AG04449 (cell line): ENCODE data around the gene GPC3.

ENCODE experiments used
- CTCF ChIA-PET: fragments of 350-600 bp; formaldehyde crosslinking; extraction: SDS; loops from one replicate; lab custom pipeline; 2021; ENCODE audit warnings: antibody characterized with exemption; lab: Yijun Ruan, JAX
- POLR2A ChIA-PET: fragments of 400-600, 350-600 bp; formaldehyde crosslinking; extraction: SDS; loops from one replicate; lab custom pipeline; 2020; ENCODE audit warnings: antibody characterized with exemption, inconsistent platforms; lab: Yijun Ruan, JAX
- DNase-seq: peaks from one replicate; pipeline ENCODE4 v3.0.0-alpha.2; 2010; ENCODE audit warnings: low read depth, low spot score
- H3K4me3 ChIP-seq: 2 replicates; pipeline ENCODE4 v1.5.1; 2011; ENCODE audit warnings: low read depth, mild to moderate bottlenecking, control low read depth, low read length
- TF ChIP-seq, protein P1 (sequence below): IDR thresholded peaks from one replicate; pipeline ENCODE4 v1.5.1; 2011; ENCODE audit warnings: mild to moderate bottlenecking, moderate library complexity, low read length, control low read depth, inconsistent platforms; ENCODE audit not compliant: insufficient read depth; ENCODE audit errors: missing control alignments

GPC3 gene

DNA sequence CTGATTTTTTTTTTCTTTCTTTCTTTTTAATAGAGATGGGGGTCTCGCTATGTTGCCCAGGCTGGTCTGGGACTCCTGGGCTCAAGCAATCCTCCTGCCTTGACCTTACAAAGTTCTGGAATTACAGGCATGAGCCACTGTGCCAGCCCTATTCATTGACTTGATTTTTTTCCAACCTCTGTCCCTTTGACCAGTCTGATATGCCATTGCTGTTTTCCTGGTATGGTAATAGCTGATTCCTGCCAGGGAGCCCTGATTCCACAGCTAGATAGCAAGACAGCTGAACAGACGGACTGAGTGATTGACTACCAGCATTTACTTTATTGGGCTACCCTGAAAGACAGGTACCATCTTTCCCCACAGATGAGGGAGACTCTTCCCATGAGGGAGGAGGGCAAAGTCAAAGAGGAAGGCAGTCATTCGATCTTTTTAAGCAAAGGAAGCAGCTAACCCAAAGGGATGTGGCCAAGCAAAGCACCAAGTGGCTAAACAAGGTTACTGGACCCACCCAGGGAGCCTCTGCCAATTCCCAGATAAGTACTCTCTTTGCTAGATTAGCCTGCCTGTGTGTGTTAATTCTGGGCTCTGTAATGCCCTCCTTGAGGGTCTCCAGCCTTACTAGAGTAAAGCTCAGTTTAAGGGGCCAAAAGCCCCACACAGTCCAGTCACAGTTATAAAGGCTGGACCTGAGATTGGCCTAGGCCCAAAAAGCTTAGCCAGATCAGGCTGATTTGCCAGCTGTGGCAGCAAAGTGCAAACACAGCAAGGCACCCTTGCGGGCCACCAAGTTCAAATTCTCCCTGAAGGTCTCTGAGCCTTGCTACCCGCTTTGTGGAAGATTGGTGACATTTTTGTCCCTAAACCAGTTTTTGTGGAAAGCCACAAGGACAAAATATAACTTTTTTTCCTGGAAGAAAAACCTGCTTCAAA is 377.7 kb downstream of the GPC3 start:
- POLR2A ChIA-PET: no interaction called here
- DNase-seq: no peak
- CTCF ChIA-PET: no interaction called here

DNA sequence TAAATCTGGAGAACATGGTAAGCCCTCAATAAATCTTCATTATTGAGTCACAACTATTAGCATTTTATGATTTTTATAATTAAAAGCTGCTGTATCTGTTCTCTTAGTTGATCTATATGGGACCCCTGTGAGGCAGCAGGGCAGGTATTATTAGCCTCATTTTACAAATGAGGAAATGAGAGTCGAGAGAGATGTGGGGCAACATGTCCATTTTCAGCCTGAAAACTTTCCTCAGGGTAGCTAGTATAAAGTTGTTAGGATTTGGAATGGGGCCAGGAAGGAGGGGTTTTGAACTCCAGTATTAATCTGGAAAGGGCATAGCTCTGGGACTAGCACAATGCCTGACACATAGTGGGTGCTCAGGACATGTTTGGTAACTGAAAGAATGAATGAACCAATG is 378.4 kb downstream of the GPC3 start:
- CTCF ChIA-PET: no interaction called here
- TF ChIP-seq, protein P1, sequence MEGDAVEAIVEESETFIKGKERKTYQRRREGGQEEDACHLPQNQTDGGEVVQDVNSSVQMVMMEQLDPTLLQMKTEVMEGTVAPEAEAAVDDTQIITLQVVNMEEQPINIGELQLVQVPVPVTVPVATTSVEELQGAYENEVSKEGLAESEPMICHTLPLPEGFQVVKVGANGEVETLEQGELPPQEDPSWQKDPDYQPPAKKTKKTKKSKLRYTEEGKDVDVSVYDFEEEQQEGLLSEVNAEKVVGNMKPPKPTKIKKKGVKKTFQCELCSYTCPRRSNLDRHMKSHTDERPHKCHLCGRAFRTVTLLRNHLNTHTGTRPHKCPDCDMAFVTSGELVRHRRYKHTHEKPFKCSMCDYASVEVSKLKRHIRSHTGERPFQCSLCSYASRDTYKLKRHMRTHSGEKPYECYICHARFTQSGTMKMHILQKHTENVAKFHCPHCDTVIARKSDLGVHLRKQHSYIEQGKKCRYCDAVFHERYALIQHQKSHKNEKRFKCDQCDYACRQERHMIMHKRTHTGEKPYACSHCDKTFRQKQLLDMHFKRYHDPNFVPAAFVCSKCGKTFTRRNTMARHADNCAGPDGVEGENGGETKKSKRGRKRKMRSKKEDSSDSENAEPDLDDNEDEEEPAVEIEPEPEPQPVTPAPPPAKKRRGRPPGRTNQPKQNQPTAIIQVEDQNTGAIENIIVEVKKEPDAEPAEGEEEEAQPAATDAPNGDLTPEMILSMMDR: no peak

More for the DNA sequence above, 377.7 kb downstream of the GPC3 start:
- H3K4me3 ChIP-seq: no peak overlapping the region
- TF ChIP-seq, protein P1: no peak

DNA sequence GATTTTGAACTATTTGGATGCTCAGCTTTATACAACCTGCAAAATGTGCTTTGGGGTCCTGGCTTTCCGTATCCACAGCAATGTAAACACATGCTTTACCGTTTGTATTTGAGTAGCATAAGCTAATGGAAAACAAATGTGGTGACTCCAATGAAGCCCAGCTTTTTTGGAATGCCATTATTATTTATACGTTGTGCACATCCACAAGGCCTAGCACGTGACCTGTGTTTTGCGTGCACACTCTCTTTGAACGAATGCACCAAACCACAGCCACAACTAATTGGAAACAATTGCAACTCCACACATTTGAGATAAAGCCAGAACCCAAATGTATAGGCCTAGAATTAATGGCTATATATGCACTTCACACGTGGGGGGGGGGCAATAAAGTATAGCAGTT is 380.6 kb downstream of the GPC3 start:
- TF ChIP-seq, protein P1: no peak
- ChIA-PET CTCF (no interaction called here), POLR2A (no interaction called here)
- no peak overlapping the region for H3K4me3 ChIP-seq
- no peak for DNase-seq

More for the DNA sequence above, 378.4 kb downstream of the GPC3 start:
- H3K4me3 ChIP-seq: no peak overlapping the region
- no peak for DNase-seq
- POLR2A ChIA-PET: no interaction called here

DNA sequence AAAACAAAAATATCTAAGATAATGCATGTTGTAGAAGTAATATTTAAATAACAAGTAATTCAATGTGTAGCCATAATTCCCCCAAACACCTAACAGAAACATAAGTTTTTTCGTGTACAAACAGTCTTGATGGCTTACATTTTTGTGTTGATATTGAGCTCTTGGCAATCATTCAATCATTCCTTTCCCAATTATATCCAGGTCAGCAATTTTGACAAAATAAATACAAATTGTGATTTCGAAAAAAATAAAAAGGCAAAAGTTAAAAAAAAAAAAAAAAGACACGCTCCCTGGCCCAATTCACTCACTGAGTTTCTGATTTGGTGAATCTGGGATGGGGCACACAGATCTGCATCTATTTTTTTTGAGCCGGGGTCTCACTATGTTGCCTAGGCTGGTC is 382.5 kb downstream of the GPC3 start:
- TF ChIP-seq, protein P1: no peak
- ChIA-PET POLR2A (no interaction called here), CTCF (no interaction called here)
- H3K4me3 ChIP-seq: no peak overlapping the region
- DNase-seq: no peak

- H3K4me3 ChIP-seq: no peak overlapping the region
- TF ChIP-seq, protein P1: no peak
- DNase-seq: no peak
- ChIA-PET POLR2A (no interaction called here), CTCF (no interaction called here)
These were observed 384.3 kb downstream of the GPC3 start for GRCh38 chrX:133601116-133601515.

- POLR2A ChIA-PET: no interaction called here
- no peak for DNase-seq
- CTCF ChIA-PET: no interaction called here
- TF ChIP-seq, protein P1: no peak
- H3K4me3 ChIP-seq: no peak overlapping the region
These were observed 384.9 kb downstream of the GPC3 start for GRCh38 chrX:133600536-133600935.
